ENCODE measurements around the gene RC3H1.

DNA sequence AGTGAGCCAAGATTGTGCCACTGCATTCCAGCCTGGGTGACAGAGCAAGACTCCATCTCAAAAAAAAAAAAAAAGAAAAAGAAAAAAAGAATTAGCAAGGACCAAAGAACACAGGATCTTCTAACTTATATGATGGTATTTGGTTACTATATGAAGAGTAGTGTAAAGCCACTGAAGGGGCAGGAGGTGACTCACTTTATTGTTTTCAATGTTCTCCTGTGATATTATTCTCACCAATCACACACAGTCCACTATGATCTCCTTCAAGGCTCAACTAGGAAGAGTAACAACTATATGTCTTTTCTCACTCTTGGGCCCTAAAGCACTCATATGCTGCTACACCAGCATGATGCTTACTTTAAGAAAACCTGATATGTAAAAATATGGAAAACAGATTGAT, 26.7 kb downstream of the RC3H1 start:
- TF ChIP-seq, protein P1, sequence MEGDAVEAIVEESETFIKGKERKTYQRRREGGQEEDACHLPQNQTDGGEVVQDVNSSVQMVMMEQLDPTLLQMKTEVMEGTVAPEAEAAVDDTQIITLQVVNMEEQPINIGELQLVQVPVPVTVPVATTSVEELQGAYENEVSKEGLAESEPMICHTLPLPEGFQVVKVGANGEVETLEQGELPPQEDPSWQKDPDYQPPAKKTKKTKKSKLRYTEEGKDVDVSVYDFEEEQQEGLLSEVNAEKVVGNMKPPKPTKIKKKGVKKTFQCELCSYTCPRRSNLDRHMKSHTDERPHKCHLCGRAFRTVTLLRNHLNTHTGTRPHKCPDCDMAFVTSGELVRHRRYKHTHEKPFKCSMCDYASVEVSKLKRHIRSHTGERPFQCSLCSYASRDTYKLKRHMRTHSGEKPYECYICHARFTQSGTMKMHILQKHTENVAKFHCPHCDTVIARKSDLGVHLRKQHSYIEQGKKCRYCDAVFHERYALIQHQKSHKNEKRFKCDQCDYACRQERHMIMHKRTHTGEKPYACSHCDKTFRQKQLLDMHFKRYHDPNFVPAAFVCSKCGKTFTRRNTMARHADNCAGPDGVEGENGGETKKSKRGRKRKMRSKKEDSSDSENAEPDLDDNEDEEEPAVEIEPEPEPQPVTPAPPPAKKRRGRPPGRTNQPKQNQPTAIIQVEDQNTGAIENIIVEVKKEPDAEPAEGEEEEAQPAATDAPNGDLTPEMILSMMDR (IDR thresholded peaks at IDR 0.05) = no peak
- no peak for TF ChIP-seq POLR2A (IDR thresholded peaks at IDR 0.05)

All from testis (tissue), 2 donors.